H1 (cell line): ENCODE data around the gene RRM1. TPM values are rescaled to one million over a fixed set of nuclear protein-coding genes. Genes with fewer than 3 reads are reported as not detected.

Source experiments
- CTCF ChIA-PET: fragments of 300-600 bp; sonication (Branson Sonifier 250); formaldehyde crosslinking; loops from one replicate; lab custom pipeline; 2021; ENCODE audit not compliant: partially characterized antibody; lab: Charles Lee
- POLR2A ChIA-PET: fragments of 300-600 bp; sonication (Branson Sonifier 250); formaldehyde crosslinking; loops from one replicate; lab custom pipeline; 2021; ENCODE audit warnings: inconsistent platforms; ENCODE audit not compliant: partially characterized antibody; lab: Charles Lee
- DNase-seq, 2 experiments: peaks; one replicate each; pipeline versions ENCODE4 v3.0.0 to v3.0.0-alpha.2; 2010 to 2022; ENCODE audit warnings: low spot score in 2 of 2, low read depth in 1 of 2, mixed read lengths in 1 of 2
- FAIRE-seq: peaks from 2 replicates; lab custom pipeline; 2011; peaks lifted over from hg19 to GRCh38; lab: Jason Lieb, UNC
- H2AFZ ChIP-seq: 2 replicates; pipeline ENCODE4 v1.8.1; 2012; ENCODE audit warnings: low read length, inconsistent platforms
- H2AK5ac ChIP-seq: 2 replicates; pipeline ENCODE4 v1.6.1; 2013; ENCODE audit warnings: low read depth, low read length
- H2BK120ac ChIP-seq: replicated peaks from 2 replicates; pipeline ENCODE3; 2013; ENCODE audit warnings: low read depth, low read length, inconsistent platforms
- H2BK12ac ChIP-seq: 2 replicates; pipeline ENCODE4 v1.6.1; 2013; ENCODE audit warnings: low read depth, low read length
- H2BK15ac ChIP-seq: 2 replicates; pipeline ENCODE4 v1.6.1; 2013; ENCODE audit warnings: low read length
- H2BK20ac ChIP-seq: 2 replicates; pipeline ENCODE4 v1.6.1; 2013; ENCODE audit warnings: low read length
- H2BK5ac ChIP-seq: 2 replicates; pipeline ENCODE4 v1.6.1; 2013; ENCODE audit warnings: low read depth, low read length
- H3K14ac ChIP-seq: 2 replicates; pipeline ENCODE4 v1.6.1; 2013; ENCODE audit warnings: inconsistent platforms; ENCODE audit not compliant: insufficient read length
- H3K18ac ChIP-seq: 2 replicates; pipeline ENCODE4 v1.6.1; 2013; ENCODE audit warnings: low read length; ENCODE audit errors: extremely low read depth
- H3K23ac ChIP-seq: 2 replicates; pipeline ENCODE4 v1.6.1; 2013; ENCODE audit warnings: inconsistent platforms; ENCODE audit not compliant: insufficient read length
- H3K23me2 ChIP-seq: 2 replicates; pipeline ENCODE4 v1.6.1; 2013; ENCODE audit warnings: low read depth, low read length
- H3K27ac ChIP-seq: 2 replicates; pipeline ENCODE4 v1.6.1; 2011; ENCODE audit warnings: low read depth, low read length, inconsistent platforms
- H3K27me3 ChIP-seq, 4 experiments: replicated peaks in 1 of 4; 1 replicate in 1 of 4; 2 replicates in 3 of 4; pipeline versions ENCODE4 v1.6.1 to v1.8.1; 2011 to 2013; ENCODE audit warnings: low read length in 3 of 4, mild to moderate bottlenecking in 3 of 4, inconsistent platforms in 2 of 4, mixed read lengths in 2 of 4, moderate library complexity in 1 of 4; ENCODE audit not compliant: control insufficient read depth in 3 of 4, insufficient read depth in 3 of 4; ENCODE audit errors: extremely low read depth in 1 of 4
- H3K36me3 ChIP-seq, 4 experiments: 2 replicates each; pipeline versions ENCODE4 v1.6.1 to v1.8.1; 2011 to 2013; ENCODE audit warnings: mild to moderate bottlenecking in 4 of 4, low read length in 3 of 4, moderate library complexity in 2 of 4, control low read depth in 1 of 4, inconsistent platforms in 1 of 4; ENCODE audit not compliant: insufficient read depth in 4 of 4, control insufficient read depth in 2 of 4
- H3K4ac ChIP-seq: replicated peaks from 2 replicates; pipeline ENCODE3; 2013; ENCODE audit warnings: low read length, low read depth, mixed read lengths, inconsistent platforms; ENCODE audit not compliant: insufficient read length
- H3K4me1 ChIP-seq, 4 experiments: replicated peaks in 1 of 4; 1 replicate in 1 of 4; 2 replicates in 3 of 4; pipeline versions ENCODE4 v1.6.1 to v1.8.1; 2011 to 2013; ENCODE audit warnings: low read length in 3 of 4, inconsistent platforms in 2 of 4, mixed read lengths in 1 of 4; ENCODE audit not compliant: insufficient read depth in 4 of 4, control insufficient read depth in 3 of 4
- H3K4me2 ChIP-seq, 2 experiments: 2 replicates each; pipeline versions ENCODE4 v1.6.1 to v1.8.1; 2011 to 2013; ENCODE audit warnings: low read depth in 2 of 2, low read length in 2 of 2, control low read depth in 1 of 2, inconsistent platforms in 1 of 2, mild to moderate bottlenecking in 1 of 2; ENCODE audit not compliant: insufficient read depth in 1 of 2
- H3K4me3 ChIP-seq, 4 experiments: fragments of 200-600, 300-600 bp in 1 of 4; sonication (generic), shearing (Covaris generic), sonication (Bioruptor Twin) in 1 of 4; 2 replicates each; pipeline versions ENCODE4 v1.5.1 to v1.8.1; 2011 to 2016; ENCODE audit warnings: low read length in 4 of 4, low read depth in 3 of 4, control low read depth in 2 of 4, inconsistent platforms in 2 of 4, mild to moderate bottlenecking in 2 of 4, mixed read lengths in 1 of 4, moderate library complexity in 1 of 4; ENCODE audit not compliant: insufficient read depth in 2 of 4; ENCODE audit errors: extremely low read depth in 1 of 4
- H3K56ac ChIP-seq: replicated peaks from 2 replicates; pipeline ENCODE3; 2013; ENCODE audit warnings: low read depth, mild to moderate bottlenecking, mixed read lengths, low read length, inconsistent platforms; ENCODE audit not compliant: insufficient read length
- H3K79me1 ChIP-seq: 2 replicates; pipeline ENCODE4 v1.6.1; 2013; ENCODE audit warnings: low read depth, low read length, control low read depth
- H3K79me2 ChIP-seq, 2 experiments: 2 replicates each; pipeline versions ENCODE4 v1.6.1 to v1.8.1; 2012 to 2013; ENCODE audit warnings: low read length in 2 of 2, mild to moderate bottlenecking in 2 of 2, inconsistent platforms in 1 of 2; ENCODE audit not compliant: insufficient read depth in 2 of 2, control insufficient read depth in 1 of 2
- H3K9ac ChIP-seq, 4 experiments: replicated peaks in 1 of 4; 1 replicate in 1 of 4; 2 replicates in 3 of 4; pipeline versions ENCODE4 v1.6.1 to v1.8.1; 2011 to 2013; ENCODE audit warnings: low read depth in 3 of 4, low read length in 3 of 4, control low read depth in 2 of 4, mild to moderate bottlenecking in 2 of 4, moderate library complexity in 2 of 4, inconsistent platforms in 1 of 4; ENCODE audit errors: extremely low read depth in 1 of 4
- H3K9me3 ChIP-seq, 2 experiments: 2 replicates each; pipeline versions ENCODE4 v1.6.1 to v1.8.1; 2012 to 2013; ENCODE audit warnings: mild to moderate bottlenecking in 2 of 2, moderate library complexity in 2 of 2, control low read depth in 1 of 2, inconsistent platforms in 1 of 2, low read depth in 1 of 2, low read length in 1 of 2, mixed read lengths in 1 of 2; ENCODE audit not compliant: insufficient read depth in 2 of 2
- H4K20me1 ChIP-seq, 2 experiments: replicated peaks in 1 of 2; 2 replicates each; pipeline versions ENCODE3 to v1.8.1; 2011 to 2013; ENCODE audit warnings: inconsistent platforms in 2 of 2, low read length in 2 of 2, mild to moderate bottlenecking in 1 of 2; ENCODE audit not compliant: insufficient read depth in 2 of 2, control insufficient read depth in 1 of 2
- H4K5ac ChIP-seq: 2 replicates; pipeline ENCODE4 v1.6.1; 2013; ENCODE audit warnings: low read length, low read depth, mixed read lengths, inconsistent platforms; ENCODE audit not compliant: insufficient read length
- H4K8ac ChIP-seq: 2 replicates; pipeline ENCODE4 v1.8.0; 2013; ENCODE audit warnings: mild to moderate bottlenecking, moderate library complexity, low read length, inconsistent platforms; ENCODE audit not compliant: insufficient read depth; ENCODE audit errors: extremely low read depth
- H4K91ac ChIP-seq: replicated peaks from 2 replicates; pipeline ENCODE3; 2013; ENCODE audit warnings: low read length, mixed read lengths, inconsistent platforms; ENCODE audit not compliant: insufficient read length
- CEBPB ChIP-seq: IDR thresholded peaks from 2 replicates; pipeline ENCODE4 v1.6.1; 2012; ENCODE audit warnings: low read depth, low read length
- JUN ChIP-seq: IDR thresholded peaks from 2 replicates; pipeline ENCODE4 v1.6.1; 2011; ENCODE audit warnings: low read depth, mild to moderate bottlenecking, improper control_type of control experiment, low read length
- JUND ChIP-seq: IDR thresholded peaks from 2 replicates; pipeline ENCODE4 v1.6.1; 2011; ENCODE audit warnings: mild to moderate bottlenecking, improper control_type of control experiment, low read length
- KDM5A ChIP-seq: fragments of 200-600 bp; IDR thresholded peaks from 2 replicates; pipeline ENCODE4 v1.7.1; 2012; ENCODE audit warnings: mild to moderate bottlenecking, low read length, inconsistent platforms, mixed read lengths
- MAFK ChIP-seq: IDR thresholded peaks from 2 replicates; pipeline ENCODE4 v1.6.1; 2012; ENCODE audit warnings: low read depth, mild to moderate bottlenecking, improper control_type of control experiment, low read length
- SIX5 ChIP-seq: IDR thresholded peaks from 2 replicates; pipeline ENCODE4 v1.6.1; 2011; ENCODE audit warnings: mild to moderate bottlenecking, low read depth, low read length
- TBP ChIP-seq: IDR thresholded peaks from 2 replicates; pipeline ENCODE4 v1.6.1; 2011; ENCODE audit warnings: low read depth, low read length, improper control_type of control experiment
- WGBS, 2 experiments: shearing (Covaris generic) in 1 of 2; methylation state at CpG; one replicate each; pipeline versions ENCODE4 v1.1.6 to v1.1.7; 2013 to 2015; ENCODE audit warnings: low lambda C conversion rate in 2 of 2, mixed read lengths in 2 of 2, inconsistent platforms in 1 of 2, low coverage in 1 of 2, missing lambda C conversion rate in 1 of 2; ENCODE audit not compliant: insufficient replicate concordance in 2 of 2, insufficient coverage in 1 of 2, insufficient read length in 1 of 2; ENCODE audit errors: extremely low coverage in 1 of 2, missing lambda C conversion rate in 1 of 2; 5-methylcytosine and 5-hydroxymethylcytosine counted together
- polyA plus RNA-seq, 7 experiments: library from polyadenylated mRNA; depleted of rRNA in 3 of 7; stranded (reverse) in 5 of 7; unstranded in 2 of 7; fragments of >200 nt in 5 of 7; fragments of 200-250 nt in 2 of 7; gene quantifications; 1 replicate in 5 of 7; 2 replicates in 1 of 7; 4 replicates in 1 of 7; pipeline versions ENCODE4 v1.2.1 to v1.2.3, GENCODE V29; 2011 to 2013; ENCODE audit warnings: missing spikeins in 2 of 7, mixed read lengths in 2 of 7
- total RNA-seq: library from RNA; stranded (reverse); fragmentation: NEBNext Ultra II Directional; extraction: Animal tissue kit (Norgen Biotek cat#: 25700); gene quantifications from 2 replicates; pipeline ENCODE4 v1.2.1, GENCODE V29; 2021

RRM1 gene
- total and polyA plus RNA-seq, 2 of the 8 experiments (the other 6 are each of a cell fraction or from before 2014, with no cell fraction given) = 63.6 to 126 TPM

GRCh38 chr11:4146772-4147098, 52.1 kb downstream of the RRM1 start:
- H3K27ac ChIP-seq = no peak overlapping the region
- H3K4me1 ChIP-seq = no peaks in the 10 kb centered on the region
- no peak overlapping the region for H3K4ac ChIP-seq
- H2BK12ac ChIP-seq = no peak overlapping the region
- H3K27me3 ChIP-seq = no peaks in the 10 kb centered on the region
- no peaks in the 10 kb centered on the region; a peak in 1 of 8 replicates for H3K36me3 ChIP-seq
- ChIA-PET CTCF (no interaction called here), POLR2A (no interaction called here)
- H3K4me3 ChIP-seq = no peak overlapping the region
- H3K23me2 ChIP-seq = no peaks in the 10 kb centered on the region; the same call in 1 of the 2 replicates
- FAIRE-seq (no peak), DNase-seq (no peak)
- WGBS, 2 experiments = 93% methylated on average over 7 of the region's 7 CpGs; no CpG with 5 or more reads in 1 of the 2 experiments
- H4K8ac ChIP-seq = no peak overlapping the region
- H2AK5ac ChIP-seq = no peak overlapping the region
- H3K18ac ChIP-seq = no peak overlapping the region
- no peaks in the 10 kb centered on the region for H4K20me1 ChIP-seq
- no peak overlapping the region for H4K5ac ChIP-seq
- H2BK120ac ChIP-seq = no peak overlapping the region
- no peak overlapping the region for H3K4me2 ChIP-seq
- no peak overlapping the region for H2BK20ac ChIP-seq
- no peak overlapping the region for H2BK15ac ChIP-seq
- no peaks in the 10 kb centered on the region for H3K79me2 ChIP-seq
- H3K79me1 ChIP-seq = no peaks in the 10 kb centered on the region
- H3K14ac ChIP-seq = no peak overlapping the region
- H4K91ac ChIP-seq = no peak overlapping the region
- H3K9me3 ChIP-seq = no peaks in the 10 kb centered on the region
- no peak overlapping the region for H3K9ac ChIP-seq
- H2BK5ac ChIP-seq = no peak overlapping the region
- H3K23ac ChIP-seq = no peak overlapping the region
- H3K56ac ChIP-seq = no peak overlapping the region
- H2AFZ ChIP-seq = no peak overlapping the region
- TF ChIP-seq CEBPB = no peak
- TF ChIP-seq MAFK = no peak
- TF ChIP-seq TBP = no peak
- no peak for TF ChIP-seq KDM5A
- no peak for TF ChIP-seq JUND
- no peak for TF ChIP-seq JUN
- no peak for TF ChIP-seq SIX5
